Measurements from ENCODE around the gene PIK3R6. TPM values are rescaled to one million over a fixed set of nuclear protein-coding genes. Genes with fewer than 3 reads are reported as not detected.

The PIK3R6 gene
- total RNA-seq, 1 experiment from 2014 or later: not detected

- Histone ChIP-seq H2AFZ (ENCODE audit: low read length) (no peak overlapping the region), H3K9me2 (replicated peaks; ENCODE audit: low read length) (no peaks in the 10 kb centered on the region), H3F3A (ENCODE audit: low read length, unreplicated experiment) (no peaks in the 10 kb centered on the region), H3K9me3 (ENCODE audit: low read length) (no peaks in the 10 kb centered on the region), H3K4me2 (ENCODE audit: low read length) (no peak overlapping the region), H3K4me1 (ENCODE audit: insufficient read depth, low read length) (no peaks in the 10 kb centered on the region), H4K20me1 (ENCODE audit: low read length) (no peaks in the 10 kb centered on the region), H3K27me3 (ENCODE audit: low read length) (peaks cover 7% of the 10 kb centered on the region), H3K79me2 (ENCODE audit: low read length) (no peaks in the 10 kb centered on the region), H3K4me3 (ENCODE audit: low read length) (no peak overlapping the region), H3K27ac (ENCODE audit: low read length) (no peak overlapping the region), H3K36me3 (ENCODE audit: low read depth, low read length) (no peaks in the 10 kb centered on the region), H3K9ac (ENCODE audit: low read length) (no peak overlapping the region)
- CTCF ChIA-PET: no interaction called here
- BruUV-seq (replicated peaks): no TSS peak
- ATAC-seq (no peak), DNase-seq (no peak)
- intact Hi-C loops (cut with micrococcal nuclease): no loop called here
- POLR2A ChIA-PET (ENCODE audit: unreplicated experiment): no interaction called here
- no peak for TF ChIP-seq EZH2 (IDR thresholded peaks at IDR 0.05; ENCODE audit: low read length, unreplicated experiment)
- no peak for TF ChIP-seq EZH2phosphoT487 (IDR thresholded peaks at IDR 0.05; ENCODE audit: borderline replicate concordance, low read length)
- TF ChIP-seq CTCF (conservative IDR thresholded peaks at IDR 0.05; ENCODE audit: low read depth, low read length): no peak
Observed at GRCh38 chr17:8884336-8884990, 17.0 kb upstream of the PIK3R6 start.

GRCh38 chr17:8883353-8883752 is 15.9 kb upstream of the PIK3R6 start:
- Histone ChIP-seq H3K4me3 (ENCODE audit: low read length) (no peak overlapping the region), H3K9me2 (replicated peaks; ENCODE audit: low read length) (no peaks in the 10 kb centered on the region), H3K79me2 (ENCODE audit: low read length) (no peaks in the 10 kb centered on the region), H3K4me1 (ENCODE audit: insufficient read depth, low read length) (no peaks in the 10 kb centered on the region), H3K9me3 (ENCODE audit: low read length) (no peaks in the 10 kb centered on the region), H3K4me2 (ENCODE audit: low read length) (no peak overlapping the region), H3F3A (ENCODE audit: low read length, unreplicated experiment) (no peaks in the 10 kb centered on the region), H3K27ac (ENCODE audit: low read length) (no peak overlapping the region), H4K20me1 (ENCODE audit: low read length) (no peaks in the 10 kb centered on the region), H3K9ac (ENCODE audit: low read length) (no peak overlapping the region), H2AFZ (ENCODE audit: low read length) (no peak overlapping the region), H3K36me3 (ENCODE audit: low read depth, low read length) (no peaks in the 10 kb centered on the region), H3K27me3 (ENCODE audit: low read length) (peaks cover 16% of the 10 kb centered on the region)
- TF ChIP-seq EZH2phosphoT487 (IDR thresholded peaks at IDR 0.05; ENCODE audit: borderline replicate concordance, low read length) (no peak), CTCF (conservative IDR thresholded peaks at IDR 0.05; ENCODE audit: low read depth, low read length) (no peak), EZH2 (IDR thresholded peaks at IDR 0.05; ENCODE audit: low read length, unreplicated experiment) (no peak)
- DNase-seq (no peak), ATAC-seq (no peak)
- ChIA-PET CTCF (no interaction called here), POLR2A (ENCODE audit: unreplicated experiment) (no interaction called here)
- intact Hi-C loops (cut with micrococcal nuclease): no loop called here
- no TSS peak for BruUV-seq (replicated peaks)

GRCh38 chr17:8881606-8882005 is 14.1 kb upstream of the PIK3R6 start:
- BruUV-seq (replicated peaks): no TSS peak
- intact Hi-C loops (cut with micrococcal nuclease): no loop called here

More at GRCh38 chr17:8881606-8882005, 14.1 kb upstream of the PIK3R6 start:
- ChIA-PET CTCF (no interaction called here), POLR2A (ENCODE audit: unreplicated experiment) (no interaction called here)
- no peak for DNase-seq
- Histone ChIP-seq H3K9me3 (ENCODE audit: low read length) (no peaks in the 10 kb centered on the region), H2AFZ (ENCODE audit: low read length) (no peak overlapping the region), H3K9ac (ENCODE audit: low read length) (no peak overlapping the region), H3K4me2 (ENCODE audit: low read length) (no peak overlapping the region), H4K20me1 (ENCODE audit: low read length) (no peaks in the 10 kb centered on the region), H3K4me1 (ENCODE audit: insufficient read depth, low read length) (no peaks in the 10 kb centered on the region), H3K79me2 (ENCODE audit: low read length) (no peaks in the 10 kb centered on the region), H3K27me3 (ENCODE audit: low read length) (peaks cover 26% of the 10 kb centered on the region), H3K9me2 (replicated peaks; ENCODE audit: low read length) (no peaks in the 10 kb centered on the region), H3K36me3 (ENCODE audit: low read depth, low read length) (no peaks in the 10 kb centered on the region), H3F3A (ENCODE audit: low read length, unreplicated experiment) (no peaks in the 10 kb centered on the region), H3K4me3 (ENCODE audit: low read length) (no peak overlapping the region), H3K27ac (ENCODE audit: low read length) (no peak overlapping the region)
- no peak for ATAC-seq
- TF ChIP-seq CTCF (conservative IDR thresholded peaks at IDR 0.05; ENCODE audit: low read depth, low read length): no peak

Data from PC-3 (cell line).